Thyroid gland (tissue), 4 donors: ENCODE results near the gene SRRM3.

Source experiments
- POLR2A ChIP-seq, 2 donors: fragments of 450-650 bp; IDR thresholded peaks; one replicate each; pipeline ENCODE4 v1.6.1; 2017; ENCODE audit warnings: antibody characterized with exemption in 2 of 2, mild to moderate bottlenecking in 2 of 2, moderate library complexity in 1 of 2
- TF ChIP-seq, protein P1 (sequence below), 6 experiments: fragments of 200-600 bp in 3 of 6; fragments of 450-650 bp in 3 of 6; sonication (generic) in 3 of 6; IDR thresholded peaks; one replicate each; pipeline ENCODE4 v1.5.1; 2016 to 2019; ENCODE audit warnings: antibody characterized with exemption in 6 of 6, mild to moderate bottlenecking in 2 of 6, inconsistent platforms in 1 of 6, moderate library complexity in 1 of 6

DNA sequence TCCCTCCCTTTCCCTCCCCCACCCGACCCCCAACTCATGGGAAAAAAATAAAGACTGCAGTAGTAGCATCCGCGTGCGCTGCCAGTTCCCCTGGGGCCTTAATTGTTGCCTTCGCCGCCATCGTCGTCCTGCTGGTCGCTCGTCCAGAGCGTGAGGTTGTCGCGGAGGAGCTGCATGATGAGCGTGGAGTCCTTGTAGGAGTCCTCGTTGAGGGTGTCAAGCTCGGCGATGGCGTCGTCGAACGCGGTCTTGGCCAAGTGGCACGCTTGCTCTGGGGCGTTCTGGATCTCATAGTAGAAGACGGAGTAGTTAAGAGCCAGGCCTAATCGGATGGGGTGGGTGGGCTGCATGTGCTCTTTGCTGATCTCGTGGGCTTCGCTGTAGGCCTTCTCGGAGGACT lies 127.8 kb downstream of the SRRM3 start:
- TF ChIP-seq, protein P1, sequence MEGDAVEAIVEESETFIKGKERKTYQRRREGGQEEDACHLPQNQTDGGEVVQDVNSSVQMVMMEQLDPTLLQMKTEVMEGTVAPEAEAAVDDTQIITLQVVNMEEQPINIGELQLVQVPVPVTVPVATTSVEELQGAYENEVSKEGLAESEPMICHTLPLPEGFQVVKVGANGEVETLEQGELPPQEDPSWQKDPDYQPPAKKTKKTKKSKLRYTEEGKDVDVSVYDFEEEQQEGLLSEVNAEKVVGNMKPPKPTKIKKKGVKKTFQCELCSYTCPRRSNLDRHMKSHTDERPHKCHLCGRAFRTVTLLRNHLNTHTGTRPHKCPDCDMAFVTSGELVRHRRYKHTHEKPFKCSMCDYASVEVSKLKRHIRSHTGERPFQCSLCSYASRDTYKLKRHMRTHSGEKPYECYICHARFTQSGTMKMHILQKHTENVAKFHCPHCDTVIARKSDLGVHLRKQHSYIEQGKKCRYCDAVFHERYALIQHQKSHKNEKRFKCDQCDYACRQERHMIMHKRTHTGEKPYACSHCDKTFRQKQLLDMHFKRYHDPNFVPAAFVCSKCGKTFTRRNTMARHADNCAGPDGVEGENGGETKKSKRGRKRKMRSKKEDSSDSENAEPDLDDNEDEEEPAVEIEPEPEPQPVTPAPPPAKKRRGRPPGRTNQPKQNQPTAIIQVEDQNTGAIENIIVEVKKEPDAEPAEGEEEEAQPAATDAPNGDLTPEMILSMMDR (IDR thresholded peaks at IDR 0.05), result no peak
- TF ChIP-seq POLR2A (IDR thresholded peaks at IDR 0.05), result no peak
